NCI-H524 (cell line): ENCODE measurements around the gene NRTN.
A peak's percentile ranks its signal among the peaks of the same experiment; 100 is the strongest.

Source experiments
- DNase-seq, 2 experiments: peaks; one replicate each; lab custom pipeline; 2025; lab: John Stamatoyannopoulos, UW

NRTN gene

GRCh38 chr19:5790559-5791520 lies 14.0 kb upstream of the NRTN start, which contains the start of gene DUS3L:
Gene DUS3L (minus strand): TSS chr19:5791163. CDS start chr19:5791141, 22 bp downstream.
- peak; percentile 98 to 99 for DNase-seq

GRCh38 chr19:5792224-5792623 lies 12.6 kb upstream of the NRTN start:
- DNase-seq: no peak

- DNase-seq: no peak
Measured at GRCh38 chr19:5793188-5793587, 11.7 kb upstream of the NRTN start.

- no peak for DNase-seq
Measured at GRCh38 chr19:5795382-5795919, 9.4 kb upstream of the NRTN start.

GRCh38 chr19:5798244-5798643 lies 6.6 kb upstream of the NRTN start:
- no peak for DNase-seq

- DNase-seq: peak in 1 of 2 experiments; percentile 38
Measured at GRCh38 chr19:5799247-5800241, 5.3 kb upstream of the NRTN start.

- no peak for DNase-seq
Measured at GRCh38 chr19:5800361-5801270, 4.3 kb upstream of the NRTN start.

- peak; percentile 94 to 96 for DNase-seq
Measured at GRCh38 chr19:5801796-5802619, 2.9 kb upstream of the NRTN start.

- DNase-seq: peak in 1 of 2 experiments; percentile 55
Measured at GRCh38 chr19:5803441-5803751, 1.5 kb upstream of the NRTN start.

GRCh38 chr19:5803752-5804515 lies 933 bp upstream of the NRTN start:
- DNase-seq: peak; percentile 89 to 92

- peak; percentile 56 to 84 for DNase-seq
Measured at GRCh38 chr19:5805462-5806132, 730 bp downstream of the NRTN start.

- DNase-seq: no peak
Measured at GRCh38 chr19:5806133-5806489, 1.2 kb downstream of the NRTN start.

GRCh38 chr19:5806905-5807304 lies 2.0 kb downstream of the NRTN start:
- DNase-seq: no peak

GRCh38 chr19:5808120-5808816 lies 3.4 kb downstream of the NRTN start:
- no peak for DNase-seq

- no peak for DNase-seq
Measured at GRCh38 chr19:5809053-5809452, 4.2 kb downstream of the NRTN start.

GRCh38 chr19:5809469-5809868 lies 4.6 kb downstream of the NRTN start:
- no peak for DNase-seq

- DNase-seq: no peak
Measured at GRCh38 chr19:5811117-5811516, 6.2 kb downstream of the NRTN start.

- no peak for DNase-seq
Measured at GRCh38 chr19:5814123-5814851, 9.4 kb downstream of the NRTN start.
